ENCODE results near the gene ASXL1.

Gene ASXL1

GRCh38 chr20:32411955-32412706 is 54.0 kb downstream of the ASXL1 start:
- no peak for DNase-seq

- DNase-seq = no peak
Observed at GRCh38 chr20:32415494-32415893, 57.4 kb downstream of the ASXL1 start.

- no peak for DNase-seq
Observed at GRCh38 chr20:32416206-32416605, 58.1 kb downstream of the ASXL1 start.

DNA sequence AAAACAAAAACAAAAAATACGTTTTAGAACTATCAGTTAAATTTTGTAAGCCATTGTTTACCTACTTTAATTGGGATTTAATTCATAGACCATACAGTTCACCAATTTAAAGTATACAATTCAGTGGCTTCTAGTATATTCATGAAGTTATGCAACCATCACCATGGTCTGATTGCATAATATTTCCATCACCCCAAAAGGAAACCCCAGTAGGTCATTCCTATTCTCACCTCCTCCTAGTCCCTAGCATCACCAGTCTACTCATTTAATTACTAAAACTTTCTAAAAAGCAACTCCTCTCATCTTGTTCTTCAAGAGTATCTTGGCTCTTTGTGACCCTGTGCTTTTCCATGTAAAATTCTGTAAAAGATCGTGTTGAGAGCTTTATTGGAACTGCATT is 60.2 kb downstream of the ASXL1 start:
- DNase-seq = no peak

DNA sequence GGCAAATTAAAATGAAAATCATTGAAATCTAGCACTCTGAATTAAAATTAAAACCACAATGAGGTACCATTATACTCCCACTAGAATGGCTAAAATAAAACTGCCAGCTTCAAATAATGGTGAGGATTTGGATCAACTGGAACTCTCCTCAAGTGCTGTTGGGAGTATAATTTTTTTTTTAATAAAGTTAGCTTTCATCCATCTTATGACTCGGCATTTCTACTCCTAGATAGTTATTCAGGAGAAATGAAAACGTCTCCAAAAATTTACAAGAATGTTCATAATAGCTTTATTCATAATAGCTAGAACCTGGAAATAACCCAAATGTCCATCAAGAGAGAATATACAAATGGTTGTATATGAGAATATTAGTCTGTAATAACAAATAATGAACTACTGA is 63.2 kb downstream of the ASXL1 start:
- DNase-seq = no peak

GRCh38 chr20:32427996-32428395 is 69.9 kb downstream of the ASXL1 start:
- no peak for DNase-seq

DNA sequence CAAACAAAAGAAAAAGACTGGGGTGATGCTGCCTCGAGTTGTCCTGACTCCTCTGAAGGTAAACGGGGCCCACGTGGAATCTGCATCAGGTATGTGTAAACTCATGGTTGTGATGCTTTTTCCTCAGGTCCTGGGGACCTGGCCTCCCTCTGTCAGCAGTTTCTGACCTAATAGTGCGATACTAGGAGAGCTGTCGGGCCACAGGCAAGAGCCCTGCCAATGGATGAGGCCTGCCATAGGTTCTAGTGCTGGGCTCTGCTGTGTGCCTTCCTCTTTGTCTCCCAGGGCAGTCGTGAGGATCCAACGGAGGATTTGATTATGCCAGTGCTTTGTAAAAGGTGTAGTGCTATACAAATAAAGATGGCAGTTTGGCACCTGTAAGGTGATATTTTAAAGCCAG is 71.2 kb downstream of the ASXL1 start:
- no peak for DNase-seq

GRCh38 chr20:32429745-32430360 is 71.7 kb downstream of the ASXL1 start:
- DNase-seq = no peak

DNA sequence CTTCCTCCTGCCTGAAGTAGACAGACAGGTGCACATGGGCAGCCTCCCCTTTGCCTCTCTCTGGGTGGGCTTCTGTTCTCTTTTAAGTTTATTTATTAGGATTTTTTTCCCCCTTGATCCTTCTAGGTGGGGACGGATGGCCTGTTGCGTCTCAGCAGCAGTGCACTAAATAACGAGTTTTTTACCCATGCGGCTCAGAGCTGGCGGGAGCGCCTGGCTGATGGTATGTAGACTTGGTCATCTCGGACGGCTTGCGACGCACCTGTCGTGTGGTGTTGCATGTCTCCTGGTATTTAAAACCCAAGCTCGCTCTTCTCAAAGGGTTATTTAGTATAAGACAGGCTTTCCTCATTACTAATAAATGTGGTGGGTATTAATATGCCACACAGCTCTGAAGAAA is 73.3 kb downstream of the ASXL1 start:
- DNase-seq = no peak

- no peak for DNase-seq
Observed at GRCh38 chr20:32432277-32432676, 74.1 kb downstream of the ASXL1 start.

DNA sequence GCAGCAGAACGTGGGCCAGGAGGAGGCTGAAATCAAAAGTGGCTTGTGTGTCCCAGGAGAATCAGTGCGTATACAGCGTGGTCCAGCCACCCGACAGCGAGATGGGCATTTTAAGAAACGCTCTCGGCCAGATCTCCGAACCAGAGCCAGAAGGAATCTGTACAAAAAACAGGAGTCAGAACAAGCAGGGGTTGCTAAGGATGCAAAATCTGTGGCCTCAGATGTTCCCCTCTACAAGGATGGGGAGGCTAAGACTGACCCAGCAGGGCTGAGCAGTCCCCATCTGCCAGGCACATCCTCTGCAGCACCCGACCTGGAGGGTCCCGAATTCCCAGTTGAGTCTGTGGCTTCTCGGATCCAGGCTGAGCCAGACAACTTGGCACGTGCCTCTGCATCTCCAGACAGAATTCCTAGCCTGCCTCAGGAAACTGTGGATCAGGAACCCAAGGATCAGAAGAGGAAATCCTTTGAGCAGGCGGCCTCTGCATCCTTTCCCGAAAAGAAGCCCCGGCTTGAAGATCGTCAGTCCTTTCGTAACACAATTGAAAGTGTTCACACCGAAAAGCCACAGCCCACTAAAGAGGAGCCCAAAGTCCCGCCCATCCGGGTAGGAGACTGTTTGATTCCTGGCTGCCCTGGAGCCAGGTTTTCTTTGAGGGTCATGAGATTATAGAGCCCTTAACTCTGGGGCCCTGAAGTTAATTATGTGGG is 75.3 kb downstream of the ASXL1 start:
- DNase-seq = no peak

DNA sequence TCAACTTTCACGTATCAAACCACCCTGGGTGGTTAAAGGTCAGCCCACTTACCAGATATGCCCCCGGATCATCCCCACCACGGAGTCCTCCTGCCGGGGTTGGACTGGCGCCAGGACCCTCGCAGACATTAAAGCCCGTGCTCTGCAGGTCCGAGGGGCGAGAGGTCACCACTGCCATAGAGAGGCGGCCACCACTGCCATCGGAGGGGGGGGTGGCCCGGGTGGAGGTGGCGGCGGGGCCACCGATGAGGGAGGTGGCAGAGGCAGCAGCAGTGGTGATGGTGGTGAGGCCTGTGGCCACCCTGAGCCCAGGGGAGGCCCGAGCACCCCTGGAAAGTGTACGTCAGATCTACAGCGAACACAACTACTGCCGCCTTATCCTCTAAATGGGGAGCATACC is 76.3 kb downstream of the ASXL1 start:
- no peak for DNase-seq

GRCh38 chr20:32435449-32436107 is 77.4 kb downstream of the ASXL1 start:
- DNase-seq = no peak

DNA sequence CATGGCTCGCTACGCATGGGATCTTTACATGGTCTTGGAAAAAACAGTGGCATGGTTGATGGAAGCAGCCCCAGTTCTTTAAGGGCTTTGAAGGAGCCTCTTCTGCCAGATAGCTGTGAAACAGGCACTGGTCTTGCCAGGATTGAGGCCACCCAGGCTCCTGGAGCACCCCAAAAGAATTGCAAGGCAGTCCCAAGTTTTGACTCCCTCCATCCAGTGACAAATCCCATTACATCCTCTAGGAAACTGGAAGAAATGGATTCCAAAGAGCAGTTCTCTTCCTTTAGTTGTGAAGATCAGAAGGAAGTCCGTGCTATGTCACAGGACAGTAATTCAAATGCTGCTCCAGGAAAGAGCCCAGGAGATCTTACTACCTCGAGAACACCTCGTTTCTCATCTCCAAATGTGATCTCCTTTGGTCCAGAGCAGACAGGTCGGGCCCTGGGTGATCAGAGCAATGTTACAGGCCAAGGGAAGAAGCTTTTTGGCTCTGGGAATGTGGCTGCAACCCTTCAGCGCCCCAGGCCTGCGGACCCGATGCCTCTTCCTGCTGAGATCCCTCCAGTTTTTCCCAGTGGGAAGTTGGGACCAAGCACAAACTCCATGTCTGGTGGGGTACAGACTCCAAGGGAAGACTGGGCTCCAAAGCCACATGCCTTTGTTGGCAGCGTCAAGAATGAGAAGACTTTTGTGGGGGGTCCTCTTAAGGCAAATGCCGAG is 78.2 kb downstream of the ASXL1 start:
- DNase-seq = no peak

- no peak for DNase-seq
Observed at GRCh38 chr20:32436968-32437367, 78.8 kb downstream of the ASXL1 start.

- DNase-seq = no peak
Observed at GRCh38 chr20:32437391-32438074, 79.4 kb downstream of the ASXL1 start.

DNA sequence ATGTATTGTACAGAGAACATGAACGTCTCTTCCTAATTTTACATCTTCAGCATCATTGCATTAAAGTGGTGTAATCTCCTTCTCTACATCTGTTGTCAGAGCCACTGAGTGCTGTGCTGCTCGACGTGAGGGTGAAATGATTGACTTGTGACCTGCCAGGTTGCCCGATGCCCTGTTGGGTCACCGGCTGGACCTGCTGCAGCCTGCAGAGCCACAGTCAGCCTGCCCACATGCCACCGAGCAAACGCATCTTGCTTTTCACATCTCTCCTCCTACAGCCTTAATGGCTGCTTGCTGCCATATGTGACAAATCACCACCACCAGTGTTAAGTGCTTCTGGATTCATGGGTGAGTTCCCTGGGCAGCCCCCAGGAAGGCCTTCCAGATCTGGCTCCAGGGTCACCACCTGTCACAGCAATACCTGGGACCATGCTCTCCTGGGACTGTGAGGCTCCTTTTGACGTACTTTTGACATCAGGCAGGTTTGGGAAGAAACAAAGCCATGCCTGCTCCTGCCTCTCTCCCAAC is 80.3 kb downstream of the ASXL1 start:
- no peak for DNase-seq

DNA sequence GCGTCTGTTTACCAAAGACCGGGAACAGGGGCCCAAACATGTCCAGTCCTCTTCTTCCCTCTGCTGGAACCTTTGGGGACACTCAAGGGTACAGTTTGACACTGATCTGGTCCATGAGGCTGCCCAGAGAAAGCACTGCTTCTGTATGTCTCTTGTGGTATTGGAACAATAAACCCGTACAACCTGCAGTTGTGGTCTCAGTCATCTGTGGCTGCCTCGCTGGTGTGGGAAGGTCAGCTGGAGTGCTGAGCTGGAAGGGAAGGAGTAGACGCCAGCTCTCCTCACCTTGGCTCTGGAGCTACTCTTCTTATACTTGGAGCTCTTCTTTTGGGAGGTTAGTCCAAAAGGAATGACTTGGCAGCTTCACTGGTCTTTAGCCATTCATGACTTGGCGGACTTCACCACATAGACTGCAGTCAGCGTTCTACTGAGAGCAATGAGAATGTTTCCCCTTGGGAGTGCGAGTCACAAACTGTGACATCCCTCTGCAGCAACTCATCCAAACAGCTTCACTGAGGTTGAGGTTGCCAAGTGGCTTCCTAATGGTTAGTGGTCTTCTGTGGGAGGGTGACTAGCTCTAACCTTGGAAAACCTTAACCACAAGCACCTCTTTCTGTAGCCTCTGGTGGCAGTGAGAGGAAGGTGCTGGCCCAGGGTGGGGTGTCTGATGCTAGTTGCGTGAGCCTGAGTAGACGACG is 81.2 kb downstream of the ASXL1 start:
- DNase-seq = no peak

DNA sequence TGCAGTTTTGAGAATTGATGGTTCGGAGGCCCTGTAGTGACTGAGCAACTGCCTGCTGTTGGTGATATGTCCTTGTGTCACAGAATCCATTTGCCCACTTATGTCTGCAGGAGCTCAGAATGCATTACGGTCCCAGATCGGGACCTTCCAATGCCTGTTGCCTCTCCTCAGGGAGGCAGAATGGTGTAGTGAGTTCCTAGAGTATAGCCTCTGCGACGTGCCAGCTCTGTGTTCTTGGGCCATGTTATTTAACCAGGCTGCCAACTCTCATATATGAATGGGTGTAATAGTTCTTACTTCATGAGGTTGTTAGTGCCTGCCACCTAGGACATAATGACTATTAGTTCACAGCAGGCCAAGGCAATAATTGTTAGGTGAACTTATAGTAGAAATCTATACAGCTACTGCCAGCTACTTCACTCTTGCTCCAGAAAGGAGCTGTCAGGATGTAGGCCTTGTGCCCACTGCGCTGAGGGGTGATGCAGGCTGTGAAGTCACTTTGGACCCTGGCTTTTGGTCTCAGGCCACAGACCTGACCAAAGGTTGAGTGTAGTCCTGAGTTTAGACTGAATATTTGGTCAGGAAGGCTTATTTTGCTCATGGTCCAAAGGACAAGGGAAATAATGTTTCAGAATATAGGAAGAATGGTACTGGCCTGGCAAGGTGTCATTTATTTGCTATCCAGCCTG is 82.1 kb downstream of the ASXL1 start:
- DNase-seq = no peak

DNA sequence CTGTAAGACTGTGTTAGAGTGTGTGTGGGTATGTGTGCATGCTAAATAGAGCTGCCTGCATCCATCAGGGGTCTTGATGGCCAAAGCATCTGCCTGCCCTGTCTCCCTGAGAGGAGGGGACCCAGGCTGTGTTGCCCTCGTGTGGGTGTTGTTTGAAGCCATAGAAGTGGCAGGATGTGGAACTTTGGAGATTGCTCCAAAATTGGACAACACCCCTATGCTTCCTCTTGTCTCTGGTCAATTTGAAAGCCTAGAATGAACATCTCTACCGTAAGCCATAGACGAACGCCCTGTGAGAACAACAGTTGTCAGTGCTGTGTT is 82.6 kb downstream of the ASXL1 start:
- no peak for DNase-seq

- no peak for DNase-seq
Observed at GRCh38 chr20:32441638-32442037, 83.5 kb downstream of the ASXL1 start.

Data from activated T-cell treated with anti-CD3 and anti-CD28 coated beads, Interleukin-2, amount 50 U/mL, for 1 hour (primary cell).